HG03135 (cell line): ENCODE measurements around the gene HLA-E.
"Not testable (repeated sequence)": the region's sequence is repeated elsewhere in the genome, so short reads cannot be mapped to it uniquely, and the experiment has no call there.

ENCODE experiments used
- ATAC-seq: cut with Tn5 transposase; IDR thresholded peaks from one replicate; pipeline ENCODE4 v1.9.1; 2021; ENCODE audit warnings: mild to moderate bottlenecking, moderate library complexity; ENCODE audit not compliant: unreplicated experiment

The HLA-E gene

DNA sequence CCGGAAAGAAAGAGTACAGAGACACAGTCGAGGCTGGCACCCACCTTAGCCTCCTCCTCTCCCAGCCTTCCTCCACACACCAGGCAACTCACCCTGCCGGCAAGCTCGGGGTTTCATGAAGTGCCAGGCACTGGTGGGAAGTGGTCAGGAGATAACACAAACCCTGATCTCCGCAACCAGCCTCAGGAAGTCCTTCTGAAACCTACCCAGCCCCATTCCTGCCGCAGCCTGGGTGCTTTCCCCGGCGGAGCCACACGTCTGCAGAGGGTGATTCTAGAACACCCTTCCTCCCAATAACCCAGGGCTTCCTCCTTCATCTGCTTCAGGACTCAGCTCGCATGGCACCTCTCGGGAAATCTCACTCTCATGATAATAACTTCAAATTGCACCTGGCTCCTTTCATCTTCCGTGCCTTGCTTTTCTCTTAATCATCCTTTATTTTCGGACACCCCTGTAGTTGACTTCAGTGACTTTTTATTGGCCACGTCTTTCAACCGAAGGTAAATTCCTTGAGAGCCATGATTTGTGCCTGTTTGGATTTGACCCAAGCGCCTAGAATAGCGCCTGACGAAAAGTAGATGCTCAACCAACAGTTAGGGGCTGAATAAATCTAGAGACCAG, 8.7 kb upstream of the HLA-E start:
- ATAC-seq: no peak

DNA sequence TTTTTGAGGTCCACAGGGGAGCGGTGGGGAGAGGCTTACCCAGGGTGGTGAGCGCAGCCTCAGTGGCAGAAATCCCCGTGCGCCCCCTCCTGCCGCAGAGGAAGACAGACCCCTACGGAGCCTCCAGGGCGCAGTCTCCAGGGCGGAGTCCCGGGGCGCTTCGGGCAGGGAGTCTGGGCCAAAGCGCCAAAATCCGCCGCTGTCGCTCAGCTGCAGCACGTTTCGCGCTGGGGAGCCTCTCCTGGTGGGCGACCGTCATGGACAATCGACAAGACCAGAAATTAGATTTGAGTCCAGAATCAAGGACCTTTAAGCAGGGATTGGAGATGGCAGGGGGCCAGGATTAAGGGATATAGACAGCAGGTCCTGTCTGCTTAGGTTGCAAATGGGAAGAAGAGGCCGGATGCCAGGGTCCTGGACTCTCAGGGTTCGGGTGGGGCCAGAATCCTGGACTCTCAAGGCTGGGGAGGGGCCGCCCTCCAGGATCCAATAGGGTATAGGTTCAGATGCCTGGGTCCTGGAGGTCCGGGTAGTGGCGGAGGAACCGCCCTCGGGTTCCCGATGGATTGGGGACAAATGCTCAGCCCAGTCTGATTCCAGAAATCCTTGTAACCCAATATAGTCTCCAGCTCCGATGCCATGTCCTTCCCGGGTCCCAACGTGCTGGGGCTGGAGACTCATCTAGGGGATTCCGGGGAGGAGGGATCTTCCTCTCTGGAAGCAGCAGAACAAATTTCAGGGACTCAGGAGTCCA, 7.9 kb upstream of the HLA-E start:
- no peak for ATAC-seq

DNA sequence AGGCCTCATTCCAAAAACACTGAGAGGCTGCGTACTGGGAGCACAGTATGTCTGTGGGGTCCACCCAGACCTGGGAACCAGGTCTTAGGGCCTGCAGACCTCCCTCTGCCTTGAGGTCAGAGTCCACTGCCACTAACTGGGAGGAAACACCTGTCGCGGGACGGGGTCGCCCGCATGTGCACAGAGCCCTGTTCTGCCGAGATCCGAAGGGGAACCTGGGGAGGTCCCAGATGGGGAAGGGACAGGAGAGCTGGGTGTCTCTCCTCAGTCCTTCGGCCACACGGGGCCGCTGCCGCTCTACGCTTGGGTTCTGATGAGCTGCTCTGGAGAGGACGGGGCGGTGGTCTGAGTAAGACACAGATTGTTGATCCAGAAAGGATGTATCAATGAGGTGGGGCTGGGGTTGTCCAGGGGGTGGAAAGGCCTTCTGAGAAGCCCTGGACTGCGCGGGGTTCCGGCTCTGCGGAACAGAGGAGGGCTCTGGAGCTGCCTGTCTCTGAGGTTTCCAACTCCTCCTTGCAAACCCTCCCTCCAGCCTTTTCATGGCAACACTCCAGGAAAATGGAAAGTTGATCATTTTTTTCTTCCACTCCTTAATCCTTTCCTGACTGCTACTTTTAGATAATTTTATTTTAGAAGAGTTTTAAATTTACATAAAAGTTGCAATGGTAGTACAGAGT, 7.2 kb upstream of the HLA-E start:
- ATAC-seq: not testable (repeated sequence)

DNA sequence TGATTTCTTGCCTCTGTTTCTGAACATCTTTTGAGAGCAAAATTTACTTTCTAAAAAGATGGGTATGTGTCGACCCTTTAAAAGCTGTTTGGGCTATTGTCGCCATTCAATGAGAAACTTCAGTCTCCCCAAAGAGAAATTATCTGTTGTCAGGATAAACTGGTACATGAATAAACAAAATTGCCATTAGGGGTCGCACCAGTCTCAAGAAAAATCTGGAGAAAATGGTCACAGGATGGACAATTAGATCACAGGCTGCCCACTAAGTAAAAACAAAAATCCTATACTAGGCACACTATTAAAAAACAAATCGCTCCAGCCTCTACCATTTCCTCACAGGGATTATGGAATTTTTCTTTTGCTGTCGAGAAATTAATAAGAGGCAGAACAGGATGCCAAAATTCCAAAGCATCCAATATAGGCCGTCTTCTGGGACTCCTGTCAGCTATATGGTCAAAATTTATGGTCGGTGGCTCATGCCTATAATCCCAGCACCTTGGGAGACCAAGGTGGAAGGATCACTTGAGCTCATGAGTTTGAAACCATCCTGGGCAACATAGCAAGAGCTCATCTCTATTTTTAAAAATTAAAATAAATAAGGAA, 5.5 kb upstream of the HLA-E start:
- no peak for ATAC-seq

DNA sequence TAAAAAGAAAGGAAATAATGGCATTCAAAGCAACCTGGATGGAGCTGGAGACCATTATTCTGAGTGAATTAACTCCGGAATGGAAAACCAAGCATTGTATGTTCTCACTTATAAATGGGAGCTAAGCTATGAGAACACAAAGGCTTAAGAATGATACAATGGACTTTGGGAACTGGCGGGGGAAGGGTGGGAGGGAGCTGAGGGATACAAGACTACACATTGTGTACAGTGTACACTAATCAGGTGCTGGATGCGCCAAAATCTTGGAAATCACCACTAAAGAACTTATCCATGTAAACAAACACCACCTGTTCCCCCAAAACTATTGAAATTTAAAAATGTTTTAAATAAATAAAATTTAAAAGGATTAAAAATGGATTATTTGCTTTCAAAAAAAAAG, 4.1 kb upstream of the HLA-E start:
- no peak for ATAC-seq

DNA sequence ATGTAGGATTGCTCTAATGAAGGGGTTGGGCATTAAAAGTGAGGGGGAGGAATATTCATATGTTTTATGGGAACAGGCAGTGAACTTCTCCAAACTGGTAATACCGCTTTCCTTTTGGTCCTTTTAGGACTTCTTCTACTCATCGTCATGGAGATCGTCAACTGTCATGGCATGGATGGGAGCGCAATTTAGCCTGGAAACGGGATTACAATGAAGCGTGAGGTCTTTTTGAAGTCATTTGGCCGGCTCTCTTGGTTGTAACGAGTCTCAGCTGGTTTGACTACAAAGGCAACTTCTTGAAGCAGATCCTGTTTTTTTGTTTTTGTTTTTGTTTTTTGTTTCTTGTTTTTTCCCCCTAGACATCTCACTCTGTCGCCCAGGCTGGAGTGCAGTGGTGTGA, 1.4 kb upstream of the HLA-E start:
- ATAC-seq: no peak

DNA sequence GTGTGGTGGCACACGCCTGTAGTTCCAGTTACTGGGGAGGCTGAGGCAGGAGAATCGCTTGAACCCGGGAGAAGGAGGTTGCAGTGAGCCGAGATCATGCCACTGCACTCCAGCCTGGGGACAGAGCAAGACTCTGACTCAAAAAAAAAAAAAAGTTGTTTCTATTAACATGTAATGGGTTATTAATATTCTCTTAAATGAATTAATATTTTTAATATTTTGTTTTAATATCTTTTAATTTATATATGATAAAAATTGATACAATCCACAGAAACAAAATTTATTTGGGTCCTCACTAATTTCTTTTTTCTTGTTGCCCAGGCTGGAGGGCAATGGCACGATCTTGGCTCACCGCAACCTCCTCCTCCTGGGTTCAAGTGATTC, 620 bp upstream of the HLA-E start:
- not testable (repeated sequence) for ATAC-seq

DNA sequence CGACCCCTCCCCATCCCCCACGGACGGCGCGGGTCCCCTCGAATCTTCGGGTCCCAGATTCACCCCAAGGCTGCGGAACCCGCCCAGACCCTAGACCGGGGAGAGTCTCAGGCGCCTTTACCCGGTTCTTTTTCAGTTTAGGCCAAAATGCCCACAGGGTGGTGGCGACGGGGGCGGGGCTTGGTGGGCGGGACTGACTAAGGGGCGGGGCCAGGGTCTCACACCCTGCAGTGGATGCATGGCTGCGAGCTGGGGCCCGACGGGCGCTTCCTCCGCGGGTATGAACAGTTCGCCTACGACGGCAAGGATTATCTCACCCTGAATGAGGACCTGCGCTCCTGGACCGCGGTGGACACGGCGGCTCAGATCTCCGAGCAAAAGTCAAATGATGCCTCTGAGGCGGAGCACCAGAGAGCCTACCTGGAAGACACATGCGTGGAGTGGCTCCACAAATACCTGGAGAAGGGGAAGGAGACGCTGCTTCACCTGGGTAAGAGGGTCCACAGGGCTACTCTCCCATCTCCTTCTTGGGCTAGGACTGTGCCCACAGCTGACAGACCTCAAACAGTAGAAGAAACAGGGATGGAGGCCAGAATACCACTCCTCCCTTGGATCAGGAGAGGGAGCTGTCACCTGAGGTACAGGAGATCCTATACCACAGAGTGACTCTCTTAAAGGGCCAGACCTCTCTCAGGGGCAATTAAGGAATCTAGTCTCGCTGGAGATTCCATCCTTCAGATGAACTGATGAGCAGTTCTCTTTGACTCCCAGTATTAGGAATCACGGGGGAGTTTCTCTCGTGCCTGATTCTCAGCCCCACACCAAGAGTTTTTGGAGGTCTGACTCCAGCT, 942 bp downstream of the HLA-E start:
- ATAC-seq: peak; percentile 33

DNA sequence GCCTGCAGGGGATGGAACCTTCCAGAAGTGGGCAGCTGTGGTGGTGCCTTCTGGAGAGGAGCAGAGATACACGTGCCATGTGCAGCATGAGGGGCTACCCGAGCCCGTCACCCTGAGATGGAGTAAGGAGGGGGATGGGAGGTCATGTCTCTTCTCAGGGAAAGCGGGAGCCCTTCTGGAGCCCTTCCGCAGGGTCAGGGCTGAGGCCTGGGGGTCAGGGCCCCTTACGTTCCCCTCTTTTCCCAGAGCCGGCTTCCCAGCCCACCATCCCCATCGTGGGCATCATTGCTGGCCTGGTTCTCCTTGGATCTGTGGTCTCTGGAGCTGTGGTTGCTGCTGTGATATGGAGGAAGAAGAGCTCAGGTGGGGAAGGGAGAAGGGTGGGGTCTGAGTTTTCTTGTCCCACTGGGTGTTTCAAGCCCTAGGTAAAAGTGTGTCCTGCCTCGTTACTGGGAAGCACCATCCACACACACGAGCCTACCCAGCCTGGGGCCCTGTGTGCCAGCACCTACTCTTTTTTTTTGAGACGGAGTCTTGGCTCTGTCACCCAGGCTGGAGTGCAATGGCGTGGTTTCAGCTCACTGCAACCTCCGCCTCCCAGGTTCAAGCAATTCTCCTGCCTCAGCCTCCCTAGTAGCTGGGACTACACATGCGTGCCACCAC, 2.1 kb downstream of the HLA-E start:
- ATAC-seq: not testable (repeated sequence)

DNA sequence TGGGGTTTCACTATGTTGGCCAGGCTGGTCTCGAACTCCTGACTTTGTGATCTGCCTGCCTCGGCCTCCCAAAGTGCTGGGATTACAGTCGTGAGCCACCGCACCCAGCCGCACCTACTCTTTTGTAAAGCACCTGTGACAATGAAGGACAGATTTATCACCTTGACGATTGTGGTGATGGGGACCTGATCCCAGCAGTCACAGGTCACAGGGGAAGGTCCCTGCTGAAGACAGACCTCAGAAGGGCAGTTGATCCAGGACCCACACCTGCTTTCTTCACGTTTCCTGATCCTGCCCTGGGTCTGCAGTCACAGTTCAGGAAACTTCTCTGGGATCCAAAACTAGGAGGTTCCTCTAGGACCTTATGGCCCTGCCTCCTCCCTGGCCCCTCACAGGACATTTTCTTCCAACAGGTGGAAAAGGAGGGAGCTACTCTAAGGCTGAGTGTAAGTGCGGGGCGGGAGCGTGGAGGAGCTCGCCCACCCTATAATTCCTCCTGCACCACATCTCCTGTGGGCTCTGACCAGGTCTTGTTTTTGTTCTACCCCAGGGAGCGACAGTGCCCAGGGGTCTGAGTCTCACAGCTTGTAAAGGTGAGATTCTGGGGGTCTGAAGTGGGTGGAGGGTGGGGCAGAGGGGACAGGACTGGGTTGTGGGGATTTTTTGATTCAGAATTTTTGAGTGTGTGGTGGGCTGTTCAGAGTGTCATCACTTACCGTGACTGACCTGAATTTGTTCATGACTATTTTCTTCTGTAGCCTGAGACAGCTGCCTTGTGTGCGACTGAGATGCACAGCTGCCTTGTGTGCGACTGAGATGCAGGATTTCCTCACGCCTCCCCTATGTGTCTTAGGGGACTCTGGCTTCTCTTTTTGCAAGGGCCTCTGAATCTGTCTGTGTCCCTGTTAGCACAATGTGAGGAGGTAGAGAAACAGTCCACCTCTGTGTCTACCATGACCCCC, 3.0 kb downstream of the HLA-E start:
- no peak for ATAC-seq

DNA sequence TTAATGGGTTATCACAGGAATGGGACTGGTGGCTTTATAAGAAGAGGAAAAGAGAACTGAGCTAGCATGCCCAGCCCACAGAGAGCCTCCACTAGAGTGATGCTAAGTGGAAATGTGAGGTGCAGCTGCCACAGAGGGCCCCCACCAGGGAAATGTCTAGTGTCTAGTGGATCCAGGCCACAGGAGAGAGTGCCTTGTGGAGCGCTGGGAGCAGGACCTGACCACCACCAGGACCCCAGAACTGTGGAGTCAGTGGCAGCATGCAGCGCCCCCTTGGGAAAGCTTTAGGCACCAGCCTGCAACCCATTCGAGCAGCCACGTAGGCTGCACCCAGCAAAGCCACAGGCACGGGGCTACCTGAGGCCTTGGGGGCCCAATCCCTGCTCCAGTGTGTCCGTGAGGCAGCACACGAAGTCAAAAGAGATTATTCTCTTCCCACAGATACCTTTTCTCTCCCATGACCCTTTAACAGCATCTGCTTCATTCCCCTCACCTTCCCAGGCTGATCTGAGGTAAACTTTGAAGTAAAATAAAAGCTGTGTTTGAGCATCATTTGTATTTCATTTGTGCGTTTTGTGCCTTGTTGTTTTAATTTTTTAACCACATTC, 4.4 kb downstream of the HLA-E start:
- ATAC-seq: no peak

DNA sequence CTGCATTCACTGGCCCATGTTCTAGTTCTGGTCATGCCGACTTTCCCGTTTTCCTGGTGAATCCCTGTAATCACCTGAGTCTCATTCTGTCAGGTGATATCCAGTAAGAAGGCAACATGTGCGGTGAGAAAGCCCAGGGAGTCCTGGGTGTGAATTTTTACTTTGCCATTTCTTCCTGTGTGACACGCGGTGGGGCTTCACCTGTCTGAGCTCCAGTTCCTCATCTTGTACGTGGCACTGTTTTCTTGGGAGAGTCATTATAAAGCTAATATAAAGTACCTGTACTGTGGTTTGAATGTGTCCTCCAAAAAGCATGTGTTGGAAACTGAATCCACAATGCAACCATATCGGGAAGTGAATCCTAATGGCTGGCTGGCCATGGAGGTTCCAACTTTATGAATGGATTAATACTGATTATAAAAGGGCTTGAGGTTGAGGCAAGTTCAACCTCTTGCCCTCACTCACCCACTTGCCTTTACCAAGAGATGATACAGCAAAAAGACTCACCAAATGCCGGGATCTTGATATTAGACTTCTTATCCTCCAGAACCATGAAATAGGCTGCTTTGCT, 5.1 kb downstream of the HLA-E start:
- ATAC-seq: no peak

DNA sequence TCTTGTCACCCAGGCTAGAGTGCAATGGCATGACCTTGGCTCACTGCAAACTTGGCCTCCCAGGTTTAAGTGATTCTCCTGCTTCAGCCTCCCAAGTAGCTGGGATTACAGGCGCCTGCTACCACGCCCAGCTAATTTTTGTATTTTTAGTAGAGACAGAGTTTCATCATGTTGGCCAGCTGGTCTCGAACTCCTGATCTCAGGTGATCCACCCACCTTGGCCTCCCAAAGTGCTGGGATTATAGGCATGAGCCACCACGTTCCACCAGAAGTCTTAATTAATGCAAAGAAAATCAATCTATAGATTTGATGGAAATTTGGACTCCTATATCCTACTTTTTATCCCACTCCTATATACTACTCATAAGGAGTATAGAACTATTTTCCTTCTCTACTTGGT, 5.8 kb downstream of the HLA-E start:
- ATAC-seq: not testable (repeated sequence)

DNA sequence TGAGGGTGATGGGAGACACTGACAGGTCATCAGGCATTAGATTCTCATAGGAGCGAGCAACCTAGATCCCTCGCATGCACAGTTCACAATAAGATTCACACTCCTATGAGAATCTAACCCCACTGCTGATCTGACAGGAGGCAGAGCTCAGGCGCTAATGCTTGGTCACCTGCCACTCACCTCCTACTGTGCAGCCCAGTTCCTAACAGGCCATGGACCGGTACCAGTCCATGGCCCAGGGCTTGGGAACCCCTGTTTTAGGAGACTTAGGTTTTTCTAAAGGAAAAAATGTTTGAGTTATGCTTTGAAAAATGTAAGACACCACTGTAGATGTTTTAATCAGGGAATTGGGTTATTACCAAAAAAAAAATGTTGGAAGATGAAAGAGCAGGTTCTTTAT, 6.7 kb downstream of the HLA-E start:
- no peak for ATAC-seq

DNA sequence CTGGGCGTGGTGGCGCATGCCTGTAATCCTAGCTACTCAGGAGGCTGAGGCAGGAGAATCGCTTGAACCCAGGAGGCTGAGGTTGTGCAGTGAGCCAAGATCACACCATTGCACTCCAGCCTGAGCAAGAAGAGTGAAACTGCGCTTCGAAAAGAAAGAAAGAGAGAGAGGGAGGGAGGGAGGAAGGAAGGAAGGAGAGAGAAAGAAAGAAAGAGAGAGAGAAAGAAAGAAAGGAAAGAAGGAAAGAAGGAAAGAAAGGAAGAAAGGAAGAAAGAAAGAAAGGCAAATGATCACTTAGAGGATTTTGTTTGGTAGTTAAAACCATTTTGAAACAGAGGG, 7.9 kb downstream of the HLA-E start:
- ATAC-seq: not testable (repeated sequence)

DNA sequence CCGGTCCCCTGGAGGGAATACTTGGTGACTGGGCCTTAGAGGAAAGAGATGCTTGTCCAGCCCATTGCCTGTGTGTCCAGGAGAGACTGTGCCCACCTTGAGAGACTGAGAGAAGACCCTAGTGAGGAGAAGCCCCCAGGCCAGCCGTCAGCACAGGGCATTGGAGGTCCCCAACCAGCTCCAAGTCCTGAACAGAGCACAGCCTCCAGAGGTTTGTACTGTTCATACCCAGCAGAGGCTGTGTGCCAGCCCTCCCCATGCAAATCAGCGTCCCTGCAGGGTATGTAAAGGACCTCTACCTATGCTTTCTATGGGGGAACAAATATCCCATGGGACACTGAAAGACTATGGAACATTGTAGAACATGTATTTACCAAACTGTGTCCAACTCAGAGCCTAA, 8.4 kb downstream of the HLA-E start:
- no peak for ATAC-seq

DNA sequence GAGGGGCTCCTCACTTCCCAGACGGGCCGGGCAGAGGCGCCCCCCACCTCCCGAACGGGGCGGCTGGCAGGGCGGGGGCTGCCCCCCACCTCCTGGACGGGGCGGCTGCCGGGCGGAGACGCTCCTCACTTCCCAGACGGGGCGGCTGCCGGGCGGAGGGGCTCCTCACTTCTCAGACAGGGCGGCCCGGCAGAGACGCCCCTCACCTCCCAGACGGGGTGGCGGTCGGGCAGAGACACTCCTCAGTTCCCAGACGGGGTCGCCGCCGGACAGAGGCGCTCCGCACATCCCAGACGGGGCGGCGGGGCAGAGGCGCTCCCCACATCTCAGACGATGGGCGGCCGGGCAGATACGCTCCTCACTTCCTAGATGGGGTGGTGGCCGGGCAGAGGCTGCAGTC, 9.4 kb downstream of the HLA-E start:
- not testable (repeated sequence) for ATAC-seq
